ENCODE data around the gene BBX.

The BBX gene

DNA sequence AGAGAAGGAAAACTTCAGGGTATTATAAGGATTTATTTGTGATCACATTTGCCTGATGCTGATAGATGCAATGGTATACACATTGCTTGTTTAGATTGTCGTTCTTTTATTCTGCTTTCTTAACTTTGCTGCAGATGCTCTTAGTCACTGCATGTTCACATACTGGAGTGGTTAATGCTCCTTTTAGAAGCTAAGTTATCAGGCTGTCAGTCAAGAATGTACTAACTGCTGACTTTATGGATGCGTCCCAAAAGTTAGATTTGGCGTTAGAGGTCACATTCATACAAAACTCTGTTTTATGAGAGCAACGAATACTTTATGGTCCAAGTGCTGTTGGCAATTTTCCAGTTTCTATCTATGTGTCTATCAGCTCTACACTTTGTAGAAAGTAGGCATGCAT is 160.7 kb downstream of the BBX start:
- no peak for TF ChIP-seq ZNF565 (CRISPR knock-in tag; conservative IDR thresholded peaks at IDR 0.05; ENCODE audit: low read depth)
- peak; percentile 90 for TF ChIP-seq ISL1 (CRISPR knock-in tag; IDR thresholded peaks at IDR 0.05)
- TF ChIP-seq ARNTL (CRISPR knock-in tag; IDR thresholded peaks at IDR 0.05; ENCODE audit: borderline replicate concordance, low read depth) = no peak
- no peak for TF ChIP-seq BACH2 (CRISPR knock-in tag; IDR thresholded peaks at IDR 0.05; ENCODE audit: borderline replicate concordance)
- TF ChIP-seq SNAI2 (CRISPR knock-in tag; IDR thresholded peaks at IDR 0.05) = 0 out of 2 replicates have a peak, but pooled peaks have one; percentile 38
- no peak for TF ChIP-seq RARB (CRISPR knock-in tag; IDR thresholded peaks at IDR 0.05)
- no peak for TF ChIP-seq OSR1 (CRISPR knock-in tag; IDR thresholded peaks at IDR 0.05)
- no peak for TF ChIP-seq TOX (CRISPR knock-in tag; IDR thresholded peaks at IDR 0.05; ENCODE audit: borderline replicate concordance)
- no peak for TF ChIP-seq ZFP30 (CRISPR knock-in tag; IDR thresholded peaks at IDR 0.05)
- no peak for TF ChIP-seq ZNF70 (CRISPR knock-in tag; IDR thresholded peaks at IDR 0.05)
- no peak for TF ChIP-seq TCF4 (CRISPR knock-in tag; IDR thresholded peaks at IDR 0.05; ENCODE audit: borderline replicate concordance)
- TF ChIP-seq CSRNP3 (CRISPR knock-in tag; IDR thresholded peaks at IDR 0.05) = no peak
- TF ChIP-seq, protein P1, sequence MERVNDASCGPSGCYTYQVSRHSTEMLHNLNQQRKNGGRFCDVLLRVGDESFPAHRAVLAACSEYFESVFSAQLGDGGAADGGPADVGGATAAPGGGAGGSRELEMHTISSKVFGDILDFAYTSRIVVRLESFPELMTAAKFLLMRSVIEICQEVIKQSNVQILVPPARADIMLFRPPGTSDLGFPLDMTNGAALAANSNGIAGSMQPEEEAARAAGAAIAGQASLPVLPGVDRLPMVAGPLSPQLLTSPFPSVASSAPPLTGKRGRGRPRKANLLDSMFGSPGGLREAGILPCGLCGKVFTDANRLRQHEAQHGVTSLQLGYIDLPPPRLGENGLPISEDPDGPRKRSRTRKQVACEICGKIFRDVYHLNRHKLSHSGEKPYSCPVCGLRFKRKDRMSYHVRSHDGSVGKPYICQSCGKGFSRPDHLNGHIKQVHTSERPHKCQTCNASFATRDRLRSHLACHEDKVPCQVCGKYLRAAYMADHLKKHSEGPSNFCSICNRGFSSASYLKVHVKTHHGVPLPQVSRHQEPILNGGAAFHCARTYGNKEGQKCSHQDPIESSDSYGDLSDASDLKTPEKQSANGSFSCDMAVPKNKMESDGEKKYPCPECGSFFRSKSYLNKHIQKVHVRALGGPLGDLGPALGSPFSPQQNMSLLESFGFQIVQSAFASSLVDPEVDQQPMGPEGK (CRISPR knock-in tag; IDR thresholded peaks at IDR 0.05; ENCODE audit: borderline replicate concordance) = no peak
- ATAC-seq = peak; percentile 89

- peak; percentile 25 for ATAC-seq
- no peak for TF ChIP-seq SNAI2 (CRISPR knock-in tag; IDR thresholded peaks at IDR 0.05)
- TF ChIP-seq ISL1 (CRISPR knock-in tag; IDR thresholded peaks at IDR 0.05) = peak; percentile 25; the same call in 1 of the 2 replicates
Measured at GRCh38 chr3:107684431-107684925, 161.7 kb downstream of the BBX start.

GRCh38 chr3:107685383-107685782 is 162.6 kb downstream of the BBX start:
- no peak for ATAC-seq
- TF ChIP-seq ISL1 (CRISPR knock-in tag; IDR thresholded peaks at IDR 0.05) (peak; percentile 52), RARB (CRISPR knock-in tag; IDR thresholded peaks at IDR 0.05) (no peak)

GRCh38 chr3:107687056-107687581 is 164.4 kb downstream of the BBX start:
- TF ChIP-seq ESRRG (CRISPR knock-in tag; IDR thresholded peaks at IDR 0.05) (no peak), ISL1 (CRISPR knock-in tag; IDR thresholded peaks at IDR 0.05) (no peak), CSRNP3 (CRISPR knock-in tag; IDR thresholded peaks at IDR 0.05) (no peak), ZFP30 (CRISPR knock-in tag; IDR thresholded peaks at IDR 0.05) (no peak), OSR1 (CRISPR knock-in tag; IDR thresholded peaks at IDR 0.05) (no peak), ZFP3 (CRISPR knock-in tag; IDR thresholded peaks at IDR 0.05) (no peak), POU6F1 (CRISPR knock-in tag; IDR thresholded peaks at IDR 0.05; ENCODE audit: borderline replicate concordance, low read depth) (no peak), ZNF8 (CRISPR knock-in tag; IDR thresholded peaks at IDR 0.05) (no peak), RARB (CRISPR knock-in tag; IDR thresholded peaks at IDR 0.05) (no peak), SNAI2 (CRISPR knock-in tag; IDR thresholded peaks at IDR 0.05) (no peak), CREB5 (CRISPR knock-in tag; IDR thresholded peaks at IDR 0.05; ENCODE audit: low read depth) (no peak), ZNF565 (CRISPR knock-in tag; conservative IDR thresholded peaks at IDR 0.05; ENCODE audit: low read depth) (no peak), BACH2 (CRISPR knock-in tag; IDR thresholded peaks at IDR 0.05; ENCODE audit: borderline replicate concordance) (no peak), ZNF70 (CRISPR knock-in tag; IDR thresholded peaks at IDR 0.05) (no peak), PPARA (CRISPR knock-in tag; IDR thresholded peaks at IDR 0.05; ENCODE audit: borderline replicate concordance) (no peak), ARNTL (CRISPR knock-in tag; IDR thresholded peaks at IDR 0.05; ENCODE audit: borderline replicate concordance, low read depth) (no peak), TCF4 (CRISPR knock-in tag; IDR thresholded peaks at IDR 0.05; ENCODE audit: borderline replicate concordance) (no peak), ZC3H10 (CRISPR knock-in tag; IDR thresholded peaks at IDR 0.05) (no peak)
- TF ChIP-seq, protein P1 (CRISPR knock-in tag; IDR thresholded peaks at IDR 0.05; ENCODE audit: borderline replicate concordance) = no peak
- TF ChIP-seq, protein P2, sequence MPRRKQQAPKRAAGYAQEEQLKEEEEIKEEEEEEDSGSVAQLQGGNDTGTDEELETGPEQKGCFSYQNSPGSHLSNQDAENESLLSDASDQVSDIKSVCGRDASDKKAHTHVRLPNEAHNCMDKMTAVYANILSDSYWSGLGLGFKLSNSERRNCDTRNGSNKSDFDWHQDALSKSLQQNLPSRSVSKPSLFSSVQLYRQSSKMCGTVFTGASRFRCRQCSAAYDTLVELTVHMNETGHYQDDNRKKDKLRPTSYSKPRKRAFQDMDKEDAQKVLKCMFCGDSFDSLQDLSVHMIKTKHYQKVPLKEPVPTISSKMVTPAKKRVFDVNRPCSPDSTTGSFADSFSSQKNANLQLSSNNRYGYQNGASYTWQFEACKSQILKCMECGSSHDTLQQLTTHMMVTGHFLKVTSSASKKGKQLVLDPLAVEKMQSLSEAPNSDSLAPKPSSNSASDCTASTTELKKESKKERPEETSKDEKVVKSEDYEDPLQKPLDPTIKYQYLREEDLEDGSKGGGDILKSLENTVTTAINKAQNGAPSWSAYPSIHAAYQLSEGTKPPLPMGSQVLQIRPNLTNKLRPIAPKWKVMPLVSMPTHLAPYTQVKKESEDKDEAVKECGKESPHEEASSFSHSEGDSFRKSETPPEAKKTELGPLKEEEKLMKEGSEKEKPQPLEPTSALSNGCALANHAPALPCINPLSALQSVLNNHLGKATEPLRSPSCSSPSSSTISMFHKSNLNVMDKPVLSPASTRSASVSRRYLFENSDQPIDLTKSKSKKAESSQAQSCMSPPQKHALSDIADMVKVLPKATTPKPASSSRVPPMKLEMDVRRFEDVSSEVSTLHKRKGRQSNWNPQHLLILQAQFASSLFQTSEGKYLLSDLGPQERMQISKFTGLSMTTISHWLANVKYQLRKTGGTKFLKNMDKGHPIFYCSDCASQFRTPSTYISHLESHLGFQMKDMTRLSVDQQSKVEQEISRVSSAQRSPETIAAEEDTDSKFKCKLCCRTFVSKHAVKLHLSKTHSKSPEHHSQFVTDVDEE (CRISPR knock-in tag; IDR thresholded peaks at IDR 0.05) = no peak
- ATAC-seq = no peak

Data from SK-N-SH treated with all-trans-retinoic acid at 6 μM for 48 hours (cell line).